Activated CD8-positive, alpha-beta memory T cell treated with anti-CD3 and anti-CD28 coated beads, Interleukin-2, amount 50 U/mL, for 1 hour (primary cell): Measurements from ENCODE around the gene GALNTL6.

ENCODE experiments used
- DNase-seq: peaks from one replicate; pipeline ENCODE4 v3.0.0-alpha.2; 2020; ENCODE audit errors: extremely low read depth

Gene GALNTL6

GRCh38 chr4:172985552-172985951, 1172.3 kb downstream of the GALNTL6 start:
- no peak for DNase-seq

- DNase-seq = no peak
Observed at GRCh38 chr4:172986114-172986513, 1172.9 kb downstream of the GALNTL6 start.

DNA sequence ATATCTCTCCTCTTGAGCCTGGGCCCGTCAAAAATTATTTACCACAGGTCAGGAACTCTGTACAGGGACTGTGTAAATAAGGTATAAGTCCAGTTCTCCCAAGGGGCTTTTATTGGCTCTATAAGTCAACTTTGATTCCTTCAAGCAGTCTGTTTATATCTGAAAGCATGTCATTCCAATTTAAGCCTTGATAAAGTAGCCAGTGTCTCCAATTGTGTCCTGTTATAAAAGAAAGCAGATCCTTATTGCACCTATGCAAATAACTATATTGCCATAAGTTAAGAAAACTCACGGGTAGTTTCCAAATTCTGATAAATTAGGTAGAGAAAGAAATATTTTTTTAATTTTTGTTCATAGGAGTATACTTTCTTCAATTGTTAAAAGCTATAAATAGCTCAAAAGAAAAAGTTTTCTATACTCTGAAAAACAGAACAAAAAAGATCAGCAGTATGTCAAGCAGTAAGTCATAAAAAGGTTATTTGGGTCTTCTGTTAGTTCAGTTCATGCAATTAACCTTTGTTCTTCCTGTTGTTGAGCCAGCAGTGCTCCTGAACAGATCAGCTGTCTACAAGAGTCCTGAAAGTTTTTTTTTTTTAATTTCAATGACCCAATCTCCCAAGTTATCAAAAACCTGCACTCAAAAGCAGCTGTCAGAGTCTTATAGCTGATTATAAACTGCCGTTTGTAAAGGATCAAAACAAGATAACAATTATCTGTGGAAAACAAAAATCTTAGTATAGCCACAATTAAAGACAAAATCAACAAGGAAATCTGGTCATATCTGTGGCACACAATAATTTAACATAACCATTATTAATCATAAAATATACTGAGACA, 1177.0 kb downstream of the GALNTL6 start:
- DNase-seq = no peak

- DNase-seq = no peak
Observed at GRCh38 chr4:172992648-172993378, 1179.6 kb downstream of the GALNTL6 start.

- no peak for DNase-seq
Observed at GRCh38 chr4:172995161-172995560, 1182.0 kb downstream of the GALNTL6 start.

- DNase-seq = no peak
Observed at GRCh38 chr4:172995704-172996103, 1182.5 kb downstream of the GALNTL6 start.

GRCh38 chr4:172996571-172997216, 1183.5 kb downstream of the GALNTL6 start:
- DNase-seq = no peak

GRCh38 chr4:172997217-172997609, 1184.0 kb downstream of the GALNTL6 start:
- no peak for DNase-seq

GRCh38 chr4:172997856-172998255, 1184.7 kb downstream of the GALNTL6 start:
- no peak for DNase-seq

DNA sequence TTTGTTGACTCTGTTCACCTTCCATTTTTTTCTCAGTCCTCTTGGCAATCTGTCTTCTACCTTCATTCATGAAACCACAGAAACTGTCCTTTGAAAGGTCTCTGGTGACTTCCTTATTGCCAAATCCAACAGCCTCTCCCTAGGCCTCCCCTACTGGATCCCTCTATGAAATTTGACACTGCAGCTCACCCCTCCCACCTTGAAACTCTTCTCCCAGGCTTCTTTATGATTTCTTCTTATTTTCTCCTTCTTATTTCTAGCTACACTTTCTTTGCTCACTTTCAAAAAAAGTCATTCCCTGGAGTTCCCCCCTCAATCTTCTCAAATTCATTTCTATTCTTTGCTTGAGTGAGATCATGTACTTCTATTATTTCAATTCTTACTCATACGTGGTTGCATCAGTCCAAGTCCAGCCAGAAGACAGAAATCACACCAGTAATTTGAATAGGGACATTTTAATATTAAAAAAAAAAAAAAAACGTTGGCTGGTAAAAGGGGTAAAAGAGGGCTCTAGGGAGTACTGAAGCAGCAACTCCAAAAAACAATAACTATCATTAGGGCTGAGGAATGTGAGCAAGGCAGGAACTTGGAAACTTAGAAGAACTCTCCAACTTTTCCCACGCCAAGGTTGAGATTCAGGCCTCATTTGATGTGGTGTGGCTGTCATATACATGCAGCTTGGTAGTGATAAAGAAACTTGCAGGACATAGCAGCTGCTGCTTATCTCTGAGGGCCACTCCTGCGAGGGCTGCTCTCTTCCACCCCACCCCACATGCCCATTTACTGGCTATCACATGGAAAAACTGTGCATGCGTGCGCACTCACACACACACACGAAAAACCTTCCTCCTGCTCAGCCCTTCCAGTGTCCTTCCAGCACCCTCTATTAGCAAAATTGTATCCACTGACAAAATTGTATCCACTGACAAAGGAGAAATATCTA, 1185.6 kb downstream of the GALNTL6 start:
- DNase-seq = no peak

GRCh38 chr4:173001571-173001970, 1188.4 kb downstream of the GALNTL6 start:
- DNase-seq = no peak

- DNase-seq = no peak
Observed at GRCh38 chr4:173002830-173003561, 1189.8 kb downstream of the GALNTL6 start.

- no peak for DNase-seq
Observed at GRCh38 chr4:173005912-173006633, 1192.9 kb downstream of the GALNTL6 start.

GRCh38 chr4:173008436-173008835, 1195.2 kb downstream of the GALNTL6 start:
- no peak for DNase-seq

DNA sequence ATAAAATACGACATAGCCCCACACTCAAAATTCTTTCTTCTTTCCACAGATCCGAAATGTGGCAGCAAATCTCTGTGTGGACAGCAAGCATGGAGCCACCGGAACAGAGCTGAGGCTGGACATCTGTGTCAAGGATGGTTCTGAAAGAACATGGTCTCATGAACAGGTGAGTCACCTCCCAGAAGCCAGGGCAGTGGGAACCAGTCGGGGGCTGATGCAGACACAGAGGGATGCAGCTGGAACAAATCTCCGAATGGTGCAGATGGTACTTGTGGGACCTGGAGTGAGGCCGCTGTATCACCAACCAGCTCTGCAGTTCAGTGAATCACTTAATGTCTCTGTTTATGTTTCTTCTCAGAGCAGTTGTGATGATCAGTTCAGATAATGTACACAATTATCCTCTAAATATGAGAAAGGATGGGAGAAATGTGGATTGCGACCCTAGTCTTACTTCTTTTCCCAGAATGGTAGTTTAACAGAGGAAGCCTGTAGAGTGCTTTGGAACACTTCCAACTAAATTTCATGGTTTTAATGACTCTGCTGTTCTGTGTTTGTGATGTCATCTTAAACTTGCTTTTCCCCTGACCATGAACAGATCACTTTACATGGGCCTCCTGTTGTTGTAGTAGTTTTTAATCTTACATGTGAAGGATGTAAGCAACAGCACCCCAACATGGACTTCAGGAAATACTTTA, 1196.1 kb downstream of the GALNTL6 start:
- DNase-seq = no peak

GRCh38 chr4:173012608-173013007, 1199.4 kb downstream of the GALNTL6 start:
- no peak for DNase-seq

- DNase-seq = no peak
Observed at GRCh38 chr4:173013232-173013930, 1200.2 kb downstream of the GALNTL6 start.

- no peak for DNase-seq
Observed at GRCh38 chr4:173014113-173014558, 1200.9 kb downstream of the GALNTL6 start.

- DNase-seq = no peak
Observed at GRCh38 chr4:173014836-173015235, 1201.6 kb downstream of the GALNTL6 start.
